Hepatocyte (in vitro differentiated cells): Measurements from ENCODE around the gene VTN. TPM values are rescaled to one million over a fixed set of nuclear protein-coding genes. Genes with fewer than 3 reads are reported as not detected.
A peak's percentile ranks its signal among the peaks of the same experiment; 100 is the strongest.

Source experiments
- DNase-seq: peaks from one replicate; pipeline ENCODE4 v3.0.0-alpha.2; 2016; ENCODE audit warnings: low spot score
- H2AFZ ChIP-seq: fragments of 200-600 bp; sonication (generic); 2 replicates; pipeline ENCODE4 v1.6.0; 2016; ENCODE audit warnings: antibody characterized with exemption, mild to moderate bottlenecking
- H3K27ac ChIP-seq: fragments of 200-600 bp; sonication (generic); 2 replicates; pipeline ENCODE4 v1.5.1; 2016; ENCODE audit warnings: mild to moderate bottlenecking
- H3K27me3 ChIP-seq: fragments of 200-600 bp; sonication (generic); 2 replicates; pipeline ENCODE4 v1.6.1; 2016
- H3K36me3 ChIP-seq: fragments of 200-600 bp; sonication (generic); replicated peaks from 2 replicates; pipeline ENCODE4 v1.5.1; 2016; ENCODE audit warnings: low read depth; ENCODE audit not compliant: insufficient read depth
- H3K4me1 ChIP-seq: fragments of 200-600 bp; sonication (generic); 2 replicates; pipeline ENCODE4 v1.5.1; 2016; ENCODE audit warnings: mild to moderate bottlenecking, moderate library complexity; ENCODE audit not compliant: insufficient read depth
- H3K4me2 ChIP-seq: fragments of 200-600 bp; sonication (generic); 2 replicates; pipeline ENCODE4 v1.6.0; 2016
- H3K4me3 ChIP-seq: fragments of 200-600 bp; sonication (generic); 2 replicates; pipeline ENCODE4 v1.5.1; 2016; ENCODE audit warnings: mild to moderate bottlenecking
- H3K79me2 ChIP-seq: fragments of 200-600 bp; sonication (generic); 2 replicates; pipeline ENCODE4 v1.6.0; 2017; ENCODE audit warnings: mild to moderate bottlenecking
- H3K9me2 ChIP-seq: fragments of 200-600 bp; sonication (generic); replicated peaks from 2 replicates; pipeline ENCODE4 v1.6.0; 2017; ENCODE audit warnings: mild to moderate bottlenecking; ENCODE audit not compliant: insufficient read depth
- H3K9me3 ChIP-seq: fragments of 200-600 bp; sonication (generic); 2 replicates; pipeline ENCODE4 v1.5.1; 2016; ENCODE audit warnings: low read depth, mild to moderate bottlenecking
- H4K20me1 ChIP-seq: fragments of 200-600 bp; sonication (generic); 2 replicates; pipeline ENCODE4 v1.6.0; 2016; ENCODE audit warnings: mild to moderate bottlenecking; ENCODE audit not compliant: insufficient read depth, poor library complexity, severe bottlenecking
- CTCF ChIP-seq: fragments of 200-600 bp; sonication (generic); IDR thresholded peaks from 2 replicates; pipeline ENCODE4 v1.5.1; 2016; ENCODE audit warnings: antibody characterized with exemption, mild to moderate bottlenecking; ENCODE audit not compliant: poor library complexity
- EZH2 ChIP-seq: fragments of 200-600 bp; sonication (generic); IDR thresholded peaks from 2 replicates; pipeline ENCODE4 v1.6.1; 2016; ENCODE audit warnings: antibody characterized with exemption, mild to moderate bottlenecking, borderline replicate concordance
- EZH2phosphoT487 ChIP-seq: fragments of 200-600 bp; sonication (generic); IDR thresholded peaks from one replicate; pipeline ENCODE4 v1.6.1; 2018; ENCODE audit warnings: antibody characterized with exemption, mild to moderate bottlenecking, low read depth, moderate library complexity; ENCODE audit not compliant: unreplicated experiment, severe bottlenecking
- WGBS: methylation state at CpG from one replicate; pipeline ENCODE4 v1.1.6; 2016; ENCODE audit warnings: low lambda C conversion rate; ENCODE audit errors: missing lambda C conversion rate; 5-methylcytosine and 5-hydroxymethylcytosine counted together
- polyA plus RNA-seq: library from polyadenylated mRNA; unstranded; fragments of >200 nt; fragmentation: Nextera tagmentation; extraction: Ambion mirVana; gene quantifications from 2 replicates; pipeline ENCODE4 v1.2.1, GENCODE V29; 2016
- total RNA-seq: library from RNA; depleted of rRNA; stranded (reverse); fragments of >200 nt; gene quantifications from 2 replicates; pipeline ENCODE4 v1.2.3, GENCODE V29; 2014

VTN gene
- total and polyA plus RNA-seq, 2 experiments from 2014 or later = 763 to 1,128 TPM

- Histone ChIP-seq H3K9me2 (no peaks in the 10 kb centered on the region), H3K4me1 (peaks cover 28% of the 10 kb centered on the region), H3K9me3 (no peaks in the 10 kb centered on the region), H3K27ac (peak overlapping the region; percentile 81), H3K4me3 (peak overlapping the region; percentile 94), H3K4me2 (peak overlapping the region; percentile 98), H2AFZ (peak overlapping the region; percentile 74), H3K27me3 (no peaks in the 10 kb centered on the region), H4K20me1 (no peaks in the 10 kb centered on the region), H3K79me2 (peaks cover 13% of the 10 kb centered on the region), H3K36me3 (no peaks in the 10 kb centered on the region)
- 56% methylated on average over 33 of the region's 33 CpGs for WGBS
- DNase-seq = no peak
- TF ChIP-seq EZH2phosphoT487 (no peak), CTCF (no peak), EZH2 (no peak)
Measured at GRCh38 chr17:28404812-28405570, 34.9 kb upstream of the VTN start.

- Histone ChIP-seq H3K4me1 (peaks cover 28% of the 10 kb centered on the region), H3K27ac (peak overlapping the region; percentile 81)
- WGBS = 89% methylated on average over 5 of the region's 5 CpGs
Measured at GRCh38 chr17:28404461-28404811, 34.3 kb upstream of the VTN start.

GRCh38 chr17:28404007-28404406 lies 33.9 kb upstream of the VTN start:
- Histone ChIP-seq H3K4me2 (peak overlapping the region; percentile 98), H3K27ac (peak overlapping the region; percentile 81), H2AFZ (no peak overlapping the region), H3K27me3 (no peaks in the 10 kb centered on the region), H4K20me1 (no peaks in the 10 kb centered on the region), H3K9me2 (no peaks in the 10 kb centered on the region), H3K36me3 (no peaks in the 10 kb centered on the region), H3K4me3 (no peak overlapping the region), H3K4me1 (peaks cover 29% of the 10 kb centered on the region), H3K79me2 (peaks cover 13% of the 10 kb centered on the region), H3K9me3 (no peaks in the 10 kb centered on the region)
- no peak for TF ChIP-seq EZH2
- no peak for TF ChIP-seq EZH2phosphoT487
- no peak for TF ChIP-seq CTCF
- no peak for DNase-seq
- WGBS = 68% methylated on average over 2 of the region's 2 CpGs

More at GRCh38 chr17:28404461-28404811, 34.3 kb upstream of the VTN start:
- no peaks in the 10 kb centered on the region for H3K9me3 ChIP-seq
- H3K9me2 ChIP-seq = no peaks in the 10 kb centered on the region
- H3K36me3 ChIP-seq = no peaks in the 10 kb centered on the region
- H3K4me3 ChIP-seq = no peak overlapping the region
- peak overlapping the region; percentile 98 for H3K4me2 ChIP-seq
- TF ChIP-seq EZH2 (no peak), EZH2phosphoT487 (no peak), CTCF (no peak)
- peaks cover 13% of the 10 kb centered on the region for H3K79me2 ChIP-seq
- H2AFZ ChIP-seq = no peak overlapping the region
- H3K27me3 ChIP-seq = no peaks in the 10 kb centered on the region
- H4K20me1 ChIP-seq = no peaks in the 10 kb centered on the region
- no peak for DNase-seq
